ENCODE data around the gene TSGA10IP.

GRCh38 chr11:65921033-65921555 is 24.2 kb upstream of the TSGA10IP start:
- no peak for TF ChIP-seq CTCF (IDR thresholded peaks at IDR 0.05)
- TF ChIP-seq POLR2AphosphoS5 (IDR thresholded peaks at IDR 0.05), result no peak
- TF ChIP-seq POLR2A (IDR thresholded peaks at IDR 0.05), result no peak
- no peak for TF ChIP-seq EP300 (IDR thresholded peaks at IDR 0.05; ENCODE audit: low read depth)
